ENCODE measurements around the gene ELAC1. TPM values are rescaled to one million over a fixed set of nuclear protein-coding genes. Genes with fewer than 3 reads are reported as not detected.
A peak's percentile ranks its signal among the peaks of the same experiment; 100 is the strongest.

ELAC1 gene
- total and polyA plus RNA-seq, 12 donors: 2.6 to 6.7 (median 4.2) TPM

GRCh38 chr18:50926521-50926920, 41.3 kb upstream of the ELAC1 start:
- no peak for DNase-seq
- Histone ChIP-seq H3K4me3 (no peak overlapping the region), H3K36me3 (peaks cover 0 to 91% (median 25%) of the 10 kb centered on the region in 9 donors), H3K27me3 (no peaks in the 10 kb centered on the region), H3K27ac (no peak overlapping the region), H3K9me3 (peaks cover 0 to 12% (median 0%) of the 10 kb centered on the region in 11 donors), H3K4me1 (no peaks in the 10 kb centered on the region)
- no peak for TF ChIP-seq CTCF (IDR thresholded peaks at IDR 0.05)
- intact Hi-C loops (cut with DNase I): no loop called here
- ATAC-seq: no peak

- intact Hi-C loops (cut with DNase I): no loop called here
- WGBS, 2 donors: 91% methylated on average over 2 of the region's 2 CpGs
- Histone ChIP-seq H3K36me3 (peaks cover 0 to 90% (median 21%) of the 10 kb centered on the region in 9 donors), H3K9me3 (peaks cover 0 to 12% (median 0%) of the 10 kb centered on the region in 11 donors), H3K27ac (no peak overlapping the region), H3K27me3 (no peaks in the 10 kb centered on the region), H3K4me1 (no peaks in the 10 kb centered on the region), H3K4me3 (no peak overlapping the region)
- no peak for TF ChIP-seq CTCF (IDR thresholded peaks at IDR 0.05)
- ATAC-seq (no peak), DNase-seq (no peak)
Observed at GRCh38 chr18:50928551-50928950, 39.3 kb upstream of the ELAC1 start.

GRCh38 chr18:50933684-50934083, 34.2 kb upstream of the ELAC1 start:
- DNase-seq (no peak), ATAC-seq (peak in 1 of 8 donors; percentile 65)
- no peaks in the 10 kb centered on the region for H3K9me3 ChIP-seq
- WGBS, 2 donors: 69 to 77% methylated on average over 5 of the region's 5 CpGs
- no peaks in the 10 kb centered on the region for H3K27me3 ChIP-seq
- peaks cover 0 to 72% (median 7%) of the 10 kb centered on the region in 9 donors for H3K36me3 ChIP-seq
- H3K27ac ChIP-seq: no peak overlapping the region
- intact Hi-C loops (cut with DNase I): no loop called here
- no peak for TF ChIP-seq CTCF (IDR thresholded peaks at IDR 0.05)
- no peak overlapping the region for H3K4me3 ChIP-seq
- H3K4me1 ChIP-seq: no peaks in the 10 kb centered on the region

GRCh38 chr18:50934545-50935211, 33.2 kb upstream of the ELAC1 start:
- TF ChIP-seq CTCF (IDR thresholded peaks at IDR 0.05): no peak
- Histone ChIP-seq H3K27ac (no peak overlapping the region), H3K4me1 (no peaks in the 10 kb centered on the region), H3K27me3 (no peaks in the 10 kb centered on the region), H3K4me3 (no peak overlapping the region), H3K36me3 (peaks cover 0 to 68% (median under 1%) of the 10 kb centered on the region in 9 donors), H3K9me3 (no peaks in the 10 kb centered on the region)
- ATAC-seq (no peak), DNase-seq (no peak)
- WGBS, 2 donors: 95 to 96% methylated on average over 6 of the region's 6 CpGs
- intact Hi-C loops (cut with DNase I): loop anchor here in 1 of 10 donors (5.0 kb wide), 1 partner anchor 1193 kb away; no protein-coding TSS in a partner anchor

Measured in heart right ventricle (tissue), 16 donors.